Panc1 (cell line): ENCODE data around the gene MAGIX. TPM values are rescaled to one million over a fixed set of nuclear protein-coding genes. Genes with fewer than 3 reads are reported as not detected.

Experiments
- ATAC-seq: fragments of 200-7000 bp; cut with Tn5 transposase; 2 replicates; pipeline ENCODE4 v1.9.1; 2020; ENCODE audit warnings: mild to moderate bottlenecking, moderate library complexity
- BruUV-seq: library from RNA; stranded (reverse); fragments of 400-500 nt; replicated peaks from 2 replicates; lab custom pipeline; 2021; lab: Mats Ljungman, UMichigan
- CTCF ChIA-PET: fragments of 300-600 bp; sonication (Branson Sonifier 250); formaldehyde crosslinking; loops from one replicate; lab custom pipeline; 2022; ENCODE audit warnings: antibody characterized with exemption; lab: Charles Lee
- POLR2A ChIA-PET: fragments of 300-600 bp; sonication (Branson Sonifier 250); formaldehyde crosslinking; loops from one replicate; lab custom pipeline; 2022; ENCODE audit warnings: antibody characterized with exemption; lab: Charles Lee
- DNase-seq: peaks from one replicate; pipeline ENCODE4 v3.0.0-alpha.2; 2010; ENCODE audit warnings: low read depth, low spot score
- H3K27ac ChIP-seq: 2 replicates; pipeline ENCODE4 v1.5.1; 2011; ENCODE audit warnings: mild to moderate bottlenecking, low read length, inconsistent platforms
- H3K27me3 ChIP-seq: fragments of 200-500 bp; sonication (Bioruptor generic); 2 replicates; pipeline ENCODE4 v1.6.0; 2014; ENCODE audit warnings: low read length, inconsistent platforms; ENCODE audit not compliant: control insufficient read depth, insufficient read depth
- H3K36me3 ChIP-seq: fragments of 200-500 bp; sonication (Bioruptor generic); 2 replicates; pipeline ENCODE4 v1.5.1; 2014; ENCODE audit warnings: inconsistent platforms, mild to moderate bottlenecking, low read length, moderate library complexity; ENCODE audit not compliant: control insufficient read depth, insufficient read depth
- H3K4me1 ChIP-seq: 2 replicates; pipeline ENCODE4 v1.5.1; 2011; ENCODE audit warnings: inconsistent platforms, mild to moderate bottlenecking, low read length, moderate library complexity; ENCODE audit not compliant: control insufficient read depth, insufficient read depth
- H3K4me3 ChIP-seq, 2 experiments: 2 replicates each; pipeline ENCODE4 v1.5.1; 2011 to 2012; ENCODE audit warnings: low read depth in 2 of 2, low read length in 2 of 2, mild to moderate bottlenecking in 2 of 2, inconsistent platforms in 1 of 2, moderate library complexity in 1 of 2
- H3K9me3 ChIP-seq: fragments of 200-500 bp; sonication (Bioruptor generic); 2 replicates; pipeline ENCODE4 v1.5.1; 2014; ENCODE audit warnings: low read depth, mild to moderate bottlenecking, inconsistent platforms, low read length, moderate library complexity; ENCODE audit not compliant: control insufficient read depth, insufficient read depth
- CTCF ChIP-seq: fragments of 450-650 bp; IDR thresholded peaks from 2 replicates; pipeline ENCODE4 v1.5.1; 2017; ENCODE audit warnings: mild to moderate bottlenecking
- POLR2AphosphoS5 ChIP-seq: IDR thresholded peaks from 2 replicates; pipeline ENCODE4 v1.6.1; 2012; ENCODE audit warnings: mild to moderate bottlenecking, low read depth, low read length, moderate library complexity
- REST ChIP-seq, 2 experiments: IDR thresholded peaks; 2 replicates each; pipeline ENCODE4 v1.6.1; 2011 to 2012; ENCODE audit warnings: low read depth in 2 of 2, control low read depth in 1 of 2, low read length in 1 of 2, mild to moderate bottlenecking in 1 of 2, moderate library complexity in 1 of 2; ENCODE audit not compliant: insufficient read depth in 1 of 2
- SIN3A ChIP-seq: IDR thresholded peaks from 2 replicates; pipeline ENCODE4 v1.6.1; 2012; ENCODE audit warnings: low read depth, mild to moderate bottlenecking, low read length, moderate library complexity, borderline replicate concordance; ENCODE audit not compliant: insufficient read depth
- TCF7L2 ChIP-seq: IDR thresholded peaks from 2 replicates; pipeline ENCODE4 v1.6.1; 2011; ENCODE audit warnings: mild to moderate bottlenecking, low read depth, low read length, inconsistent platforms
- in situ Hi-C: cut with HindIII; loops from 2 replicates; pipeline ENCODE4 v1.10.0; 2016; ENCODE audit warnings: low sequenced_read_pairs, low pct_unique_long_range_greater_than_20kb
- intact Hi-C: fragments of 100-400 bp; cut with micrococcal nuclease; formaldehyde crosslinking; loops from one replicate; pipeline ENCODE4 v1.10.0; 2022; ENCODE audit not compliant: unreplicated experiment
- total RNA-seq: library from RNA; stranded (reverse); gene quantifications from one replicate; pipeline ENCODE4 v1.2.1, GENCODE V29; 2021; ENCODE audit not compliant: unreplicated experiment

MAGIX gene
- total RNA-seq, 1 experiment from 2014 or later = 3.8 TPM

DNA sequence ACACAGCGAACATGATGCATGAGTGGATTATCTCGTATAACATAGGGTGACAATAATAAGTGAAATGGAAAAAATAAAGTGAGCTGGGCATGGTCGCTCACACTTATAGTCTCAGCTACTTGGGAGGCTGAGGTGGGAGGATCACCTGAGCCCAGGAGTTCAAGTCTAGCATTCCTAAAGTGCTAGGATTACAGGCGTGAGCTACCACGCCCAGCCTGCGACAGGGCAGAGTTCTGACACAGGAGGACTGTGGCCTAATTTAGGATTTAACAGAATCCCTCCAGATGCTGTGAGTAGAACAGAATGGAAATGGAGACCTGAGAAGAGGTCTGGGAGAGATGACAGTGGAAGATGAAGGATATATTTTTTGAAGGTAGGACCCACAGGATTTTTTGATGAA, 27.0 kb downstream of the MAGIX start:
- in situ Hi-C loops = no loop called here
- intact Hi-C loops = loop anchor here (5.0 kb wide), 1 partner anchor 88 kb away; no protein-coding TSS in a partner anchor
- POLR2A ChIA-PET = interaction anchor here (0.5 to 0.6 kb wide), 2 partner anchors 18 to 64 kb away, joined by 4 to 5 read pairs; partner anchors contain the start of gene PLP2

More for the DNA sequence above, 27.0 kb downstream of the MAGIX start:
- no peaks in the 10 kb centered on the region for H3K9me3 ChIP-seq
- H3K27ac ChIP-seq = peak overlapping the region; percentile 84
- peak overlapping the region; percentile 48 to 63 for H3K4me3 ChIP-seq
- TSS peak; percentile 74 for BruUV-seq
- CTCF ChIA-PET = no interaction called here
- DNase-seq (no peak), ATAC-seq (no peak)
- no peaks in the 10 kb centered on the region for H3K27me3 ChIP-seq
- peaks cover 21% of the 10 kb centered on the region for H3K4me1 ChIP-seq
- TF ChIP-seq POLR2AphosphoS5 (no peak), TCF7L2 (no peak), CTCF (no peak), SIN3A (no peak), REST (IDR thresholded peaks at IDR 0.05; ENCODE audit: insufficient read depth in 1 of 2, low read depth in 2 of 2, low read length in 1 of 2) (no peak)
- H3K36me3 ChIP-seq = no peaks in the 10 kb centered on the region
